Cardiac fibroblast (primary cell): ENCODE results near the gene NPFFR2.

Experiments
- DNase-seq, 2 donors: peaks; one replicate each; pipeline versions ENCODE4 v3.0.0 to v3.0.0-alpha.2; 2010; ENCODE audit warnings: low read depth in 2 of 2
- H3K4me3 ChIP-seq, 2 donors: replicated peaks in 1 of 2; 1 replicate in 1 of 2; 2 replicates in 1 of 2; pipeline ENCODE4 v1.5.1; 2011; ENCODE audit warnings: low read depth in 2 of 2, low read length in 2 of 2, mild to moderate bottlenecking in 2 of 2, moderate library complexity in 1 of 2
- CTCF ChIP-seq: IDR thresholded peaks from one replicate; pipeline ENCODE4 v1.5.1; 2011; ENCODE audit warnings: low read depth, mild to moderate bottlenecking, low read length, inconsistent platforms

NPFFR2 gene

DNA sequence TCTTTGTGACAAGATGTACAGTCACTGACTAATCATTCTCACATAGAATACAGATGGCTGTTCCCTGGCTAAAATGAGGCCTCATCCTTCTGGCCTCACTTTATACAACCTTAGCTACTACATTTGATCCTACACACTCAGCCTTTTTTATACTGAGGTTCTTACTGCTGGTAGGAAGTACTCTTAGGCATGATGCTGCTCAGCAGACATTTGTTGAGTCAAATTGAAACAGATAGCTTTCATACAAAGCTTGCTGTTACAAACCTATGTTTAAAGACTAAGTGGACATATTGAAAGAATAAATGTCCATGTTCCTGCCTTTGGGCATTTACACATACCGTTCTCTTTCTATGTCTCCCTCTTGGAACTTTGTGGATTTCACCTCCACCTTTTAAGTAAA is 154.9 kb downstream of the NPFFR2 start:
- no peak overlapping the region for H3K4me3 ChIP-seq
- no peak for TF ChIP-seq CTCF
- DNase-seq: no peak

GRCh38 chr4:72194046-72194445 is 162.2 kb downstream of the NPFFR2 start:
- no peak for DNase-seq
- H3K4me3 ChIP-seq: no peak overlapping the region
- no peak for TF ChIP-seq CTCF

DNA sequence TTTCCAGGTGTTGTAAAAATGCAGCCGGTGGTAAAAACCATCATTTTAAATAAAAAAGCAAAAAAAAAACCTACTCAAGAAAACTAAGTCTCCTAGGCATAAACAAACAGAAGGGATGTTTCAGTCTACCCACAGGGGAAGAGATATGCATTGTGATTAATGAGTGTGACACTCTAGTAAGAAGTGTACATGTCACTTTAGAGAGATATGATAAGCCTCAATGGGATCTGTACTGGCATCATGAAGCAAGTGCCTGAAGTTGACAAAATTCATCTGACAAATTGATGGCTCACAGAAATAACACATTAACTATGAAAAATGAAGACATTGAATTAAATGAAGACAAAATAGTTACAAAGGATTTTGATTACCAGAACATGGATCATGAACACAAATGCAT is 162.7 kb downstream of the NPFFR2 start:
- no peak overlapping the region for H3K4me3 ChIP-seq
- DNase-seq: no peak
- TF ChIP-seq CTCF: no peak
